H1 (cell line): ENCODE measurements around the gene ADAM23. TPM values are rescaled to one million over a fixed set of nuclear protein-coding genes. Genes with fewer than 3 reads are reported as not detected.
A peak's percentile ranks its signal among the peaks of the same experiment; 100 is the strongest.

Source experiments
- CTCF ChIA-PET: fragments of 300-600 bp; sonication (Branson Sonifier 250); formaldehyde crosslinking; loops from one replicate; lab custom pipeline; 2021; ENCODE audit not compliant: partially characterized antibody; lab: Charles Lee
- POLR2A ChIA-PET: fragments of 300-600 bp; sonication (Branson Sonifier 250); formaldehyde crosslinking; loops from one replicate; lab custom pipeline; 2021; ENCODE audit warnings: inconsistent platforms; ENCODE audit not compliant: partially characterized antibody; lab: Charles Lee
- DNase-seq, 2 experiments: peaks; one replicate each; pipeline versions ENCODE4 v3.0.0 to v3.0.0-alpha.2; 2010 to 2022; ENCODE audit warnings: low spot score in 2 of 2, low read depth in 1 of 2, mixed read lengths in 1 of 2
- FAIRE-seq: peaks from 2 replicates; lab custom pipeline; 2011; peaks lifted over from hg19 to GRCh38; lab: Jason Lieb, UNC
- H2AFZ ChIP-seq: 2 replicates; pipeline ENCODE4 v1.8.1; 2012; ENCODE audit warnings: low read length, inconsistent platforms
- H2AK5ac ChIP-seq: 2 replicates; pipeline ENCODE4 v1.6.1; 2013; ENCODE audit warnings: low read depth, low read length
- H2BK120ac ChIP-seq: replicated peaks from 2 replicates; pipeline ENCODE3; 2013; ENCODE audit warnings: low read depth, low read length, inconsistent platforms
- H2BK12ac ChIP-seq: 2 replicates; pipeline ENCODE4 v1.6.1; 2013; ENCODE audit warnings: low read depth, low read length
- H2BK15ac ChIP-seq: 2 replicates; pipeline ENCODE4 v1.6.1; 2013; ENCODE audit warnings: low read length
- H2BK20ac ChIP-seq: 2 replicates; pipeline ENCODE4 v1.6.1; 2013; ENCODE audit warnings: low read length
- H2BK5ac ChIP-seq: 2 replicates; pipeline ENCODE4 v1.6.1; 2013; ENCODE audit warnings: low read depth, low read length
- H3K14ac ChIP-seq: 2 replicates; pipeline ENCODE4 v1.6.1; 2013; ENCODE audit warnings: inconsistent platforms; ENCODE audit not compliant: insufficient read length
- H3K18ac ChIP-seq: 2 replicates; pipeline ENCODE4 v1.6.1; 2013; ENCODE audit warnings: low read length; ENCODE audit errors: extremely low read depth
- H3K23ac ChIP-seq: 2 replicates; pipeline ENCODE4 v1.6.1; 2013; ENCODE audit warnings: inconsistent platforms; ENCODE audit not compliant: insufficient read length
- H3K23me2 ChIP-seq: 2 replicates; pipeline ENCODE4 v1.6.1; 2013; ENCODE audit warnings: low read depth, low read length
- H3K27ac ChIP-seq: 2 replicates; pipeline ENCODE4 v1.6.1; 2011; ENCODE audit warnings: low read depth, low read length, inconsistent platforms
- H3K27me3 ChIP-seq, 4 experiments: replicated peaks in 1 of 4; 1 replicate in 1 of 4; 2 replicates in 3 of 4; pipeline versions ENCODE4 v1.6.1 to v1.8.1; 2011 to 2013; ENCODE audit warnings: low read length in 3 of 4, mild to moderate bottlenecking in 3 of 4, inconsistent platforms in 2 of 4, mixed read lengths in 2 of 4, moderate library complexity in 1 of 4; ENCODE audit not compliant: control insufficient read depth in 3 of 4, insufficient read depth in 3 of 4; ENCODE audit errors: extremely low read depth in 1 of 4
- H3K36me3 ChIP-seq, 4 experiments: 2 replicates each; pipeline versions ENCODE4 v1.6.1 to v1.8.1; 2011 to 2013; ENCODE audit warnings: mild to moderate bottlenecking in 4 of 4, low read length in 3 of 4, moderate library complexity in 2 of 4, control low read depth in 1 of 4, inconsistent platforms in 1 of 4; ENCODE audit not compliant: insufficient read depth in 4 of 4, control insufficient read depth in 2 of 4
- H3K4ac ChIP-seq: replicated peaks from 2 replicates; pipeline ENCODE3; 2013; ENCODE audit warnings: low read length, low read depth, mixed read lengths, inconsistent platforms; ENCODE audit not compliant: insufficient read length
- H3K4me1 ChIP-seq, 4 experiments: replicated peaks in 1 of 4; 1 replicate in 1 of 4; 2 replicates in 3 of 4; pipeline versions ENCODE4 v1.6.1 to v1.8.1; 2011 to 2013; ENCODE audit warnings: low read length in 3 of 4, inconsistent platforms in 2 of 4, mixed read lengths in 1 of 4; ENCODE audit not compliant: insufficient read depth in 4 of 4, control insufficient read depth in 3 of 4
- H3K4me2 ChIP-seq, 2 experiments: 2 replicates each; pipeline versions ENCODE4 v1.6.1 to v1.8.1; 2011 to 2013; ENCODE audit warnings: low read depth in 2 of 2, low read length in 2 of 2, control low read depth in 1 of 2, inconsistent platforms in 1 of 2, mild to moderate bottlenecking in 1 of 2; ENCODE audit not compliant: insufficient read depth in 1 of 2
- H3K4me3 ChIP-seq, 4 experiments: fragments of 200-600, 300-600 bp in 1 of 4; sonication (generic), shearing (Covaris generic), sonication (Bioruptor Twin) in 1 of 4; 2 replicates each; pipeline versions ENCODE4 v1.5.1 to v1.8.1; 2011 to 2016; ENCODE audit warnings: low read length in 4 of 4, low read depth in 3 of 4, control low read depth in 2 of 4, inconsistent platforms in 2 of 4, mild to moderate bottlenecking in 2 of 4, mixed read lengths in 1 of 4, moderate library complexity in 1 of 4; ENCODE audit not compliant: insufficient read depth in 2 of 4; ENCODE audit errors: extremely low read depth in 1 of 4
- H3K56ac ChIP-seq: replicated peaks from 2 replicates; pipeline ENCODE3; 2013; ENCODE audit warnings: low read depth, mild to moderate bottlenecking, mixed read lengths, low read length, inconsistent platforms; ENCODE audit not compliant: insufficient read length
- H3K79me1 ChIP-seq: 2 replicates; pipeline ENCODE4 v1.6.1; 2013; ENCODE audit warnings: low read depth, low read length, control low read depth
- H3K79me2 ChIP-seq, 2 experiments: 2 replicates each; pipeline versions ENCODE4 v1.6.1 to v1.8.1; 2012 to 2013; ENCODE audit warnings: low read length in 2 of 2, mild to moderate bottlenecking in 2 of 2, inconsistent platforms in 1 of 2; ENCODE audit not compliant: insufficient read depth in 2 of 2, control insufficient read depth in 1 of 2
- H3K9ac ChIP-seq, 4 experiments: replicated peaks in 1 of 4; 1 replicate in 1 of 4; 2 replicates in 3 of 4; pipeline versions ENCODE4 v1.6.1 to v1.8.1; 2011 to 2013; ENCODE audit warnings: low read depth in 3 of 4, low read length in 3 of 4, control low read depth in 2 of 4, mild to moderate bottlenecking in 2 of 4, moderate library complexity in 2 of 4, inconsistent platforms in 1 of 4; ENCODE audit errors: extremely low read depth in 1 of 4
- H3K9me3 ChIP-seq, 2 experiments: 2 replicates each; pipeline versions ENCODE4 v1.6.1 to v1.8.1; 2012 to 2013; ENCODE audit warnings: mild to moderate bottlenecking in 2 of 2, moderate library complexity in 2 of 2, control low read depth in 1 of 2, inconsistent platforms in 1 of 2, low read depth in 1 of 2, low read length in 1 of 2, mixed read lengths in 1 of 2; ENCODE audit not compliant: insufficient read depth in 2 of 2
- H4K20me1 ChIP-seq, 2 experiments: replicated peaks in 1 of 2; 2 replicates each; pipeline versions ENCODE3 to v1.8.1; 2011 to 2013; ENCODE audit warnings: inconsistent platforms in 2 of 2, low read length in 2 of 2, mild to moderate bottlenecking in 1 of 2; ENCODE audit not compliant: insufficient read depth in 2 of 2, control insufficient read depth in 1 of 2
- H4K5ac ChIP-seq: 2 replicates; pipeline ENCODE4 v1.6.1; 2013; ENCODE audit warnings: low read length, low read depth, mixed read lengths, inconsistent platforms; ENCODE audit not compliant: insufficient read length
- H4K8ac ChIP-seq: 2 replicates; pipeline ENCODE4 v1.8.0; 2013; ENCODE audit warnings: mild to moderate bottlenecking, moderate library complexity, low read length, inconsistent platforms; ENCODE audit not compliant: insufficient read depth; ENCODE audit errors: extremely low read depth
- H4K91ac ChIP-seq: replicated peaks from 2 replicates; pipeline ENCODE3; 2013; ENCODE audit warnings: low read length, mixed read lengths, inconsistent platforms; ENCODE audit not compliant: insufficient read length
- CHD1 ChIP-seq: IDR thresholded peaks from 2 replicates; pipeline ENCODE4 v1.6.1; 2012; ENCODE audit warnings: low read depth, low read length, improper control_type of control experiment
- CHD2 ChIP-seq: IDR thresholded peaks from 2 replicates; pipeline ENCODE4 v1.6.1; 2012; ENCODE audit warnings: low read length, improper control_type of control experiment
- CREB1 ChIP-seq: IDR thresholded peaks from 2 replicates; pipeline ENCODE4 v1.6.1; 2012; ENCODE audit warnings: inconsistent platforms
- HDAC2 ChIP-seq, 2 experiments: fragments of 300-600 bp in 1 of 2; sonication (generic) in 1 of 2; IDR thresholded peaks; 2 replicates each; pipeline ENCODE4 v1.6.1; 2011 to 2012; ENCODE audit warnings: low read depth in 2 of 2, low read length in 2 of 2, mild to moderate bottlenecking in 2 of 2, moderate library complexity in 2 of 2, borderline replicate concordance in 1 of 2, inconsistent platforms in 1 of 2
- MAX ChIP-seq: IDR thresholded peaks from 2 replicates; pipeline ENCODE4 v1.6.1; 2012; ENCODE audit warnings: inconsistent platforms
- SIX5 ChIP-seq: IDR thresholded peaks from 2 replicates; pipeline ENCODE4 v1.6.1; 2011; ENCODE audit warnings: mild to moderate bottlenecking, low read depth, low read length
- TBP ChIP-seq: IDR thresholded peaks from 2 replicates; pipeline ENCODE4 v1.6.1; 2011; ENCODE audit warnings: low read depth, low read length, improper control_type of control experiment
- USF2 ChIP-seq: IDR thresholded peaks from 2 replicates; pipeline ENCODE4 v1.6.1; 2011; ENCODE audit warnings: low read length, improper control_type of control experiment
- whole genome bisulfite sequencing, 2 experiments: shearing (Covaris generic) in 1 of 2; methylation state at CpG; one replicate each; pipeline versions ENCODE4 v1.1.6 to v1.1.7; 2013 to 2015; ENCODE audit warnings: low lambda C conversion rate in 2 of 2, mixed read lengths in 2 of 2, inconsistent platforms in 1 of 2, low coverage in 1 of 2, missing lambda C conversion rate in 1 of 2; ENCODE audit not compliant: insufficient replicate concordance in 2 of 2, insufficient coverage in 1 of 2, insufficient read length in 1 of 2; ENCODE audit errors: extremely low coverage in 1 of 2, missing lambda C conversion rate in 1 of 2; 5-methylcytosine and 5-hydroxymethylcytosine counted together
- polyA plus RNA-seq, 7 experiments: library from polyadenylated mRNA; depleted of rRNA in 3 of 7; stranded (reverse) in 5 of 7; unstranded in 2 of 7; fragments of >200 nt in 5 of 7; fragments of 200-250 nt in 2 of 7; gene quantifications; 1 replicate in 5 of 7; 2 replicates in 1 of 7; 4 replicates in 1 of 7; pipeline versions ENCODE4 v1.2.1 to v1.2.3, GENCODE V29; 2011 to 2013; ENCODE audit warnings: missing spikeins in 2 of 7, mixed read lengths in 2 of 7
- total RNA-seq: library from RNA; stranded (reverse); fragmentation: NEBNext Ultra II Directional; extraction: Animal tissue kit (Norgen Biotek cat#: 25700); gene quantifications from 2 replicates; pipeline ENCODE4 v1.2.1, GENCODE V29; 2021
- TF ChIP-seq, protein P1 (sequence below): IDR thresholded peaks from 2 replicates; pipeline ENCODE4 v1.6.1; 2011; ENCODE audit warnings: low read depth, mild to moderate bottlenecking, low read length; ENCODE audit not compliant: insufficient read depth

The ADAM23 gene
- total and polyA plus RNA-seq, 2 of the 8 experiments (the other 6 are each of a cell fraction or from before 2014, with no cell fraction given): 9.9 to 20.8 TPM

DNA sequence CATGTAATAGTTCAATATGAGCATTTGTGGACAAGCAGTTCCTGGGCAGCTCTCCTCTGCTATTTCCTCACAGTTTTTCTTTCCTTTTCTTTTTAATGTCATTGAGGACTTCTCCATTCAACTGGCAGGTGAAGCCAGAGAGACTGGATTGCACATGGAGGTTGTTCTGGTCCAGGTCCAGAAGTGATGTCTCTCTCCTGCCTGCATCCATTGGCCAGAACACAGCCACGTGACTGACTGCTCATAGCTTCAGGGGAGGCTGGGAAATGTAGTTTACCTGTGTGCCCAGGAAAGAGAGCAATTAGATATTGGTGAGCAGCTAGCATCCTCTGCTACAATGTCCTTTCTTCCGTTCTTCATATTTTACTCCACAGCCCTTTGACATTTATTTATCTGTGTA is 20.2 kb upstream of the ADAM23 start:
- no peak overlapping the region for H3K9ac ChIP-seq
- no peaks in the 10 kb centered on the region for H4K20me1 ChIP-seq
- H3K4me2 ChIP-seq: no peak overlapping the region
- no peak overlapping the region for H2BK20ac ChIP-seq
- no peak overlapping the region for H2AK5ac ChIP-seq
- H3K9me3 ChIP-seq: peaks cover 2% of the 10 kb centered on the region in 2 experiments; a peak in 2 of 4 replicates
- no peaks in the 10 kb centered on the region for H3K79me2 ChIP-seq
- H2BK120ac ChIP-seq: no peak overlapping the region
- CTCF ChIA-PET: interaction anchor here (1.0 kb wide), 1 partner anchor 21 kb away, joined by 3 read pairs; no protein-coding TSS in a partner anchor
- H3K4ac ChIP-seq: no peak overlapping the region
- peak; percentile 78 for FAIRE-seq
- no peaks in the 10 kb centered on the region for H3K23me2 ChIP-seq
- H2BK15ac ChIP-seq: no peak overlapping the region
- no peak for DNase-seq
- H3K36me3 ChIP-seq: no peaks in the 10 kb centered on the region; a peak in 1 of 8 replicates
- H2BK5ac ChIP-seq: no peak overlapping the region
- H4K8ac ChIP-seq: no peak overlapping the region
- no peak overlapping the region for H2BK12ac ChIP-seq
- TF ChIP-seq USF2 (peak; percentile 90), HDAC2 (IDR thresholded peaks at IDR 0.05; ENCODE audit: borderline replicate concordance in 1 of 2, low read depth in 2 of 2, low read length in 2 of 2) (no peak), SIX5 (peak; percentile 79), CHD2 (peak; percentile 29; the same call in 1 of the 2 replicates), TBP (no peak), CREB1 (peak; percentile 82), MAX (peak; percentile 23; the same call in 1 of the 2 replicates), CHD1 (no peak)
- TF ChIP-seq, protein P1, sequence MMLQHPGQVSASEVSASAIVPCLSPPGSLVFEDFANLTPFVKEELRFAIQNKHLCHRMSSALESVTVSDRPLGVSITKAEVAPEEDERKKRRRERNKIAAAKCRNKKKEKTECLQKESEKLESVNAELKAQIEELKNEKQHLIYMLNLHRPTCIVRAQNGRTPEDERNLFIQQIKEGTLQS: peak; percentile 61
- H3K27ac ChIP-seq: no peak overlapping the region
- no peaks in the 10 kb centered on the region for H3K4me1 ChIP-seq
- POLR2A ChIA-PET: no interaction called here
- no peak overlapping the region for H3K14ac ChIP-seq
- no peaks in the 10 kb centered on the region for H3K79me1 ChIP-seq
- H3K27me3 ChIP-seq: no peaks in the 10 kb centered on the region
- WGBS, 2 experiments: 62% methylated on average over 2 of the region's 2 CpGs; no CpG with 5 or more reads in 1 of the 2 experiments
- no peak overlapping the region for H4K91ac ChIP-seq
- no peak overlapping the region for H3K4me3 ChIP-seq
- H3K18ac ChIP-seq: no peak overlapping the region
- H3K23ac ChIP-seq: no peak overlapping the region
- H3K56ac ChIP-seq: no peak overlapping the region
- H4K5ac ChIP-seq: no peak overlapping the region
- no peak overlapping the region for H2AFZ ChIP-seq
